Activated B cell treated with CpG ODN at 0.5 μM for 24 hours (primary cell): ENCODE data around the gene ZDHHC8. TPM values are rescaled to one million over a fixed set of nuclear protein-coding genes. Genes with fewer than 3 reads are reported as not detected.

ENCODE experiments used
- ATAC-seq: fragments of 200-7000 bp; cut with Tn5 transposase; one replicate; pipeline ENCODE4 v1.10.0; 2021; ENCODE audit warnings: low read depth, mild to moderate bottlenecking, moderate library complexity
- CTCF ChIA-PET: fragments of 350-600 bp; sonication (Branson Sonifier 250); formaldehyde crosslinking; loops from one replicate; lab custom pipeline; 2021; ENCODE audit warnings: antibody characterized with exemption; lab: Charles Lee
- POLR2A ChIA-PET: fragments of 350-600 bp; sonication (Branson Sonifier 250); formaldehyde crosslinking; loops from one replicate; lab custom pipeline; 2021; ENCODE audit warnings: antibody characterized with exemption; lab: Charles Lee
- DNase-seq: peaks from one replicate; pipeline ENCODE4 v3.0.0; 2022
- H3K27ac Mint-ChIP-seq: one replicate; pipeline ENCODE4 v1.8.0; 2020; ENCODE audit warnings: mixed read lengths
- H3K27me3 Mint-ChIP-seq: one replicate; pipeline ENCODE4 v1.8.0; 2021; ENCODE audit warnings: mixed read lengths
- H3K36me3 Mint-ChIP-seq: one replicate; pipeline ENCODE4 v1.8.0; 2021; ENCODE audit warnings: low read depth, mixed read lengths
- H3K4me1 Mint-ChIP-seq: one replicate; pipeline ENCODE4 v1.8.0; 2021; ENCODE audit warnings: mixed read lengths
- H3K4me3 Mint-ChIP-seq: one replicate; pipeline ENCODE4 v1.8.0; 2020; ENCODE audit warnings: mild to moderate bottlenecking, mixed read lengths
- H3K9me3 Mint-ChIP-seq: one replicate; pipeline ENCODE4 v1.8.0; 2020; ENCODE audit warnings: mixed read lengths
- intact Hi-C: fragments of 100-400 bp; cut with micrococcal nuclease; formaldehyde crosslinking; loops from one replicate; pipeline ENCODE4 v1.15.1; 2024
- total RNA-seq: library from RNA; stranded (reverse); gene quantifications from 2 replicates; pipeline ENCODE4 v1.2.3, GENCODE V29; 2022
- TF ChIP-seq, protein P1 (sequence below): fragments of 200-600 bp; IDR thresholded peaks from one replicate; pipeline ENCODE4 v1.8.0; 2022; ENCODE audit warnings: antibody characterized with exemption, mild to moderate bottlenecking

Gene ZDHHC8
- total RNA-seq, 1 donor from 2014 or later = 65.6 TPM

DNA sequence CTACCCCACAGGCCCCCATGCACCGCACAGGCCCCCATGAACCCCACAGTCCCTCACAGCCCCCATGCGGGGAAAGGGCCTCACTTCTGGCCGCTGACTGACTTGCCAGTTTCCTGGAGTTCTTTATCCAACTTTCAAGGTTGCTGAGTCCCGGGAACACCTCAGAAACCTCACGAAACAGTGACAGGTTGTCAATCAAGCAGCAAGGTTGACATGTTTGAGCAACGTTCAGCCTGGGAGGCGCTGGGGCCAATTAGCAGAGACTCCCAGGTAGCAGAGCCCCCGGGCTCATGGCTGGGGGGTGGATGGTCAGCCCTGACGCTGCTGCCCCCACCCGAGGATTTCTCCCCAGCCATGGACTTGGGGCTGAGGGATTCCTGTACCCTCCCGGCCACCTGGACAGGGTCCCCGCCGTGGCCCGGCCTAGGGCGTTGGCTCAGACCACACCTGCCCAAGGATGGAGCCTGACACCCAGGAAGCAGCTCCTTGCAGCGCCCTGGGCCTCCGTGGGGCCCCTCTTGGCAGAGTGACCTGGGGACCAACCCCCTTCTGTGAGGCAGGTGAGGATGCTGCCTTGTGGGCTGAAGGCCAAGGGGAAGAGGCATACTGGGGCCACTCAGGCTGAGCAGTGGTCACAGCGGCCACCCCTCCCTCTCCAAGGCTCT is 53.0 kb downstream of the ZDHHC8 start:
- CTCF ChIA-PET = no interaction called here
- ATAC-seq (no peak), DNase-seq (no peak)
- Mint-ChIP-seq H3K27ac (no peak overlapping the region), H3K9me3 (no peaks in the 10 kb centered on the region), H3K4me3 (no peak overlapping the region), H3K4me1 (no peaks in the 10 kb centered on the region), H3K36me3 (no peaks in the 10 kb centered on the region), H3K27me3 (no peaks in the 10 kb centered on the region)
- POLR2A ChIA-PET = no interaction called here
- TF ChIP-seq, protein P1, sequence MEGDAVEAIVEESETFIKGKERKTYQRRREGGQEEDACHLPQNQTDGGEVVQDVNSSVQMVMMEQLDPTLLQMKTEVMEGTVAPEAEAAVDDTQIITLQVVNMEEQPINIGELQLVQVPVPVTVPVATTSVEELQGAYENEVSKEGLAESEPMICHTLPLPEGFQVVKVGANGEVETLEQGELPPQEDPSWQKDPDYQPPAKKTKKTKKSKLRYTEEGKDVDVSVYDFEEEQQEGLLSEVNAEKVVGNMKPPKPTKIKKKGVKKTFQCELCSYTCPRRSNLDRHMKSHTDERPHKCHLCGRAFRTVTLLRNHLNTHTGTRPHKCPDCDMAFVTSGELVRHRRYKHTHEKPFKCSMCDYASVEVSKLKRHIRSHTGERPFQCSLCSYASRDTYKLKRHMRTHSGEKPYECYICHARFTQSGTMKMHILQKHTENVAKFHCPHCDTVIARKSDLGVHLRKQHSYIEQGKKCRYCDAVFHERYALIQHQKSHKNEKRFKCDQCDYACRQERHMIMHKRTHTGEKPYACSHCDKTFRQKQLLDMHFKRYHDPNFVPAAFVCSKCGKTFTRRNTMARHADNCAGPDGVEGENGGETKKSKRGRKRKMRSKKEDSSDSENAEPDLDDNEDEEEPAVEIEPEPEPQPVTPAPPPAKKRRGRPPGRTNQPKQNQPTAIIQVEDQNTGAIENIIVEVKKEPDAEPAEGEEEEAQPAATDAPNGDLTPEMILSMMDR = no peak
- intact Hi-C loops = no loop called here

DNA sequence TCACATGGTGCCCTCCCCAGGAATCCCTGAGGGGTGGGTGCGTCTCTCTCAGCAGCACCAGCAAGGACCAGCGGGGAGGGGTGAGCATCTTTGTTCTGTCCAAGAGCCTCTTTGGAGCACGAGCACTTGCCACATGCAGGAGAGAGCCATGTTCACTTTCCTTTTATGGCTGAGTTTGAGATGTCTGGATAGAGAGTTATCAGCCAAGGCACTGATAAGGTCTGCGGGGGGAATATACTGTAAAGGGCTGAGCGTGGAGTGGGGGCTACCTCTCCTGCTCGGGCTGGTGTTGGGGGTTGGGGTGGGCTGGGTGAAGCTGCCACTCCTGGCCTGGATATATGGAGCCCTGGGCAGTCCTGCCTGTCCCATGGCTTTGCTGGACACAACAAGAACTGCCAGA is 54.1 kb downstream of the ZDHHC8 start:
- TF ChIP-seq, protein P1 = no peak
- ChIA-PET CTCF (no interaction called here), POLR2A (no interaction called here)
- intact Hi-C loops = no loop called here
- Mint-ChIP-seq H3K27me3 (no peaks in the 10 kb centered on the region), H3K4me3 (no peak overlapping the region), H3K27ac (no peak overlapping the region), H3K9me3 (no peaks in the 10 kb centered on the region), H3K4me1 (no peaks in the 10 kb centered on the region), H3K36me3 (no peaks in the 10 kb centered on the region)
- no peak for DNase-seq
- no peak for ATAC-seq

DNA sequence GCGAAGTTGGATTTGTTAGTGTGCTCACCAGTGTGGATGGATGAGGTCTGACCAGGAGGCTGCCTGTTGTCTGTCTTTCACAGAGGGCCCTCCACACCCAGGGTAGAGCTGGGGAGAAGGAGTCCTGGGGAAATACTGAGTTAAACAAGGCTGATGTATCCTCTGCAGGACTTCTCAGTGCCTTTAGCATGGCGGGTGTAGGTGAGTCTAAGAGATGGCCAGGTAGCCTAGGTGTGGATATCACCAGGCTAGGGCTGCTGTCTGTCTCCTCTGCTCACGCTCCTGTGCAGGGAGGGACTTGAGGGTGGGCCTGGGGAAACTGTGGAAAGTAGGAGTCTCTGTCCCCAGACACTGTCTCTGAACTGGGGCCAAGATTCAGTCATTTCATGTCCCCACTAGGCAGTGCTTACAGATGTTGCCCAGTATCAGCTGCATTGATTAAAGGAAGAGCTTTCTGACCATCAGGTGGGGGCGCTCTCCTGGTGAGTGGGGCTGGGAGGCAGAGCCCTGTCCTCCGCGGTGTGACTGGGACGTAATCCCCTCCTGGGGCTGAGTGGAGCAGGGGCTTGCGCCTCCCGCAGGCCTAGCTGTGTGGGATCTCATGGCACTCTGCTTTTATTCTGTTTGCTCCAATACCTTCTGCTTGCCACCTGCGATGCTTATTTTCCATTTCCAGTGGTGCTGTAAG is 54.7 kb downstream of the ZDHHC8 start:
- Mint-ChIP-seq H3K27me3 (no peaks in the 10 kb centered on the region), H3K27ac (no peak overlapping the region), H3K4me1 (no peaks in the 10 kb centered on the region), H3K9me3 (no peaks in the 10 kb centered on the region), H3K4me3 (no peak overlapping the region), H3K36me3 (no peaks in the 10 kb centered on the region)
- TF ChIP-seq, protein P1 = no peak
- ChIA-PET POLR2A (no interaction called here), CTCF (no interaction called here)
- DNase-seq (no peak), ATAC-seq (no peak)
- intact Hi-C loops = no loop called here

DNA sequence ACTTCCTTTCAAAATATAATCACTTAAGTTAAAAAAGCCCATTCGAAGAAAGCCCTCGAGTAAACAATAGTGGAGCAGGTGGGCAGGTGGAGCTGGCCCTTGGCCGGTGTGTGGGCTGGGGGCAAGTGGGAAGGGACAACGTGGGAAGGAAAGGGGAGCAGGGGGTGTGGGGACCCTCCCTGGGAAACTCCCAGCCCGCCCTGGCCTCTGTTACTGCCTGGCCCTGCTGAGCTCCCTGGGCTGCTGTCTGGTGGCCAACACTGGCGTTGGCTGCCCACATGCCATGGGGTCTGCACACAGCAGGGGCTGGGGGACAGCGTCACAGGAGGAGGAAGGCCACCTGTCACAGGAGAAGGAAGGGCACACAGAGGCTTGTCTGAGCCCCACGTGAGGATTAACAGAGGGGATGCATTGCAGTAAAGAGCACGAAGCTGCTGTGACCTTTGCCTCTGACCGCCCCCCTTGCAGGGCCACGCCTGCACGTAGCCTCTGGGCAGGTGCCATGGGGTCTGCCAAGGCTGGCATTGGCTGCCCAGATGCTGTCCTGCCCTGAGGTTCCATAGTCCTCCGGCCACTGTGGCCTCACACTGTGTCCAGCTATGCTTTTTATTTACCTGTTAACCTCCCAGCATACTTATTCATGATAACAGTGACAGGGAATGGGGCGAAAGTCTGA is 55.4 kb downstream of the ZDHHC8 start:
- POLR2A ChIA-PET = no interaction called here
- CTCF ChIA-PET = no interaction called here
- ATAC-seq = no peak
- Mint-ChIP-seq H3K27me3 (no peaks in the 10 kb centered on the region), H3K4me3 (no peak overlapping the region), H3K27ac (no peak overlapping the region), H3K9me3 (no peaks in the 10 kb centered on the region), H3K4me1 (no peaks in the 10 kb centered on the region), H3K36me3 (no peaks in the 10 kb centered on the region)
- DNase-seq = no peak
- intact Hi-C loops = no loop called here
- TF ChIP-seq, protein P1 = no peak
